SJSA1 (cell line): ENCODE measurements around the gene C22orf15. TPM values are rescaled to one million over a fixed set of nuclear protein-coding genes. Genes with fewer than 3 reads are reported as not detected.

Experiments
- DNase-seq, 2 experiments: peaks; one replicate each; pipeline ENCODE4 v3.0.0-alpha.2; 2015 to 2020; ENCODE audit warnings: low spot score in 2 of 2, low read depth in 1 of 2
- H3K27ac ChIP-seq: fragments of 250-450 bp; sonication (Bioruptor Pico); 2 replicates; pipeline ENCODE4 v1.5.1; 2020; ENCODE audit warnings: mild to moderate bottlenecking, moderate library complexity
- H3K27me3 ChIP-seq: fragments of 250-450 bp; sonication (Bioruptor Pico); replicated peaks from 2 replicates; pipeline ENCODE4 v1.5.1; 2020; ENCODE audit warnings: mild to moderate bottlenecking, moderate library complexity
- H3K36me3 ChIP-seq: fragments of 250-450 bp; sonication (Bioruptor Pico); 2 replicates; pipeline ENCODE4 v1.5.1; 2020; ENCODE audit warnings: mild to moderate bottlenecking
- H3K4me1 ChIP-seq: fragments of 250-450 bp; sonication (Bioruptor Pico); replicated peaks from 2 replicates; pipeline ENCODE4 v1.6.1; 2021; ENCODE audit warnings: mild to moderate bottlenecking
- H3K4me3 ChIP-seq: fragments of 250-450 bp; sonication (Bioruptor Pico); 2 replicates; pipeline ENCODE4 v1.5.1; 2020; ENCODE audit warnings: mild to moderate bottlenecking
- H3K9me3 ChIP-seq: fragments of 250-450 bp; sonication (Bioruptor Pico); replicated peaks from 2 replicates; pipeline ENCODE4 v1.5.1; 2020; ENCODE audit warnings: mild to moderate bottlenecking
- total RNA-seq: library from RNA; depleted of rRNA; stranded (reverse); fragments of >200 nt; shearing (Covaris generic); gene quantifications from 2 replicates; pipeline ENCODE4 v1.2.3, GENCODE V29; 2014

C22orf15 gene
- total RNA-seq, 1 experiment from 2014 or later = not detected

- Histone ChIP-seq H3K4me3 (peak within 1 kb of the TSS; percentile 51), H3K27me3 (no peaks in the 10 kb centered on the region), H3K27ac (no peak within 1 kb of the TSS), H3K36me3 (0 out of 2 replicates have a peak, but pooled peaks cover 3% of the 10 kb centered on the region), H3K9me3 (no peaks in the 10 kb centered on the region), H3K4me1 (peaks cover 70% of the 10 kb centered on the region)
- DNase-seq = peak; percentile 33 to 71
These were observed 10.1 kb downstream of the C22orf15 start, which contains the start of gene MMP11 for GRCh38 chr22:23772649-23773473. Gene MMP11, plus strand, starts transcription at chr22:23772849. Its CDS starts 22 bp downstream, at chr22:23772871.

- Histone ChIP-seq H3K4me1 (peaks cover 62% of the 10 kb centered on the region), H3K9me3 (no peaks in the 10 kb centered on the region), H3K27me3 (no peaks in the 10 kb centered on the region), H3K27ac (no peak overlapping the region), H3K4me3 (peak overlapping the region; percentile 51), H3K36me3 (no peaks in the 10 kb centered on the region)
- DNase-seq = no peak
These were observed 10.8 kb downstream of the C22orf15 start for GRCh38 chr22:23773483-23774113.

- Histone ChIP-seq H3K9me3 (no peaks in the 10 kb centered on the region), H3K4me1 (peaks cover 55% of the 10 kb centered on the region), H3K4me3 (no peak overlapping the region), H3K27ac (no peak overlapping the region), H3K36me3 (no peaks in the 10 kb centered on the region), H3K27me3 (no peaks in the 10 kb centered on the region)
- no peak for DNase-seq
These were observed 11.5 kb downstream of the C22orf15 start for GRCh38 chr22:23774114-23774921.

- Histone ChIP-seq H3K27me3 (no peaks in the 10 kb centered on the region), H3K27ac (no peak overlapping the region), H3K9me3 (no peaks in the 10 kb centered on the region), H3K4me3 (no peak overlapping the region), H3K36me3 (no peaks in the 10 kb centered on the region), H3K4me1 (peaks cover 49% of the 10 kb centered on the region)
- peak in 1 of 2 experiments; percentile 26 for DNase-seq
These were observed 12.2 kb downstream of the C22orf15 start for GRCh38 chr22:23774922-23775436.

- H3K27me3 ChIP-seq = no peaks in the 10 kb centered on the region
- no peaks in the 10 kb centered on the region for H3K9me3 ChIP-seq
- H3K4me3 ChIP-seq = no peak overlapping the region
- no peak for DNase-seq
- H3K4me1 ChIP-seq = peaks cover 40% of the 10 kb centered on the region
- no peak overlapping the region for H3K27ac ChIP-seq
- no peaks in the 10 kb centered on the region for H3K36me3 ChIP-seq
These were observed 13.1 kb downstream of the C22orf15 start for GRCh38 chr22:23775779-23776375.

GRCh38 chr22:23777776-23778576 is 15.2 kb downstream of the C22orf15 start:
- Histone ChIP-seq H3K27me3 (no peaks in the 10 kb centered on the region), H3K9me3 (no peaks in the 10 kb centered on the region), H3K36me3 (no peaks in the 10 kb centered on the region), H3K27ac (no peak overlapping the region), H3K4me3 (no peak overlapping the region), H3K4me1 (peaks cover 32% of the 10 kb centered on the region)
- DNase-seq = no peak

- H3K27ac ChIP-seq = no peak overlapping the region
These were observed 15.7 kb downstream of the C22orf15 start for GRCh38 chr22:23778577-23778900.

GRCh38 chr22:23779083-23779482 is 16.3 kb downstream of the C22orf15 start:
- no peak overlapping the region for H3K27ac ChIP-seq
- peak in 1 of 2 experiments; percentile 43 for DNase-seq
- H3K27me3 ChIP-seq = no peaks in the 10 kb centered on the region
- H3K9me3 ChIP-seq = no peaks in the 10 kb centered on the region
- no peak overlapping the region for H3K4me3 ChIP-seq
- H3K36me3 ChIP-seq = no peaks in the 10 kb centered on the region
- H3K4me1 ChIP-seq = peaks cover 32% of the 10 kb centered on the region

More at GRCh38 chr22:23778577-23778900, 15.7 kb downstream of the C22orf15 start:
- peaks cover 29% of the 10 kb centered on the region for H3K4me1 ChIP-seq
- H3K36me3 ChIP-seq = no peaks in the 10 kb centered on the region
- no peaks in the 10 kb centered on the region for H3K9me3 ChIP-seq
- no peak for DNase-seq
- H3K4me3 ChIP-seq = no peak overlapping the region
- no peaks in the 10 kb centered on the region for H3K27me3 ChIP-seq

GRCh38 chr22:23779731-23780130 is 16.9 kb downstream of the C22orf15 start:
- DNase-seq = no peak
- Histone ChIP-seq H3K27ac (no peak overlapping the region), H3K4me3 (no peak overlapping the region), H3K27me3 (no peaks in the 10 kb centered on the region), H3K36me3 (no peaks in the 10 kb centered on the region), H3K9me3 (no peaks in the 10 kb centered on the region), H3K4me1 (peaks cover 32% of the 10 kb centered on the region)

GRCh38 chr22:23780146-23780748 is 17.5 kb downstream of the C22orf15 start:
- H3K4me3 ChIP-seq = no peak overlapping the region
- DNase-seq = peak in 1 of 2 experiments; percentile 44
- H3K9me3 ChIP-seq = no peaks in the 10 kb centered on the region
- no peaks in the 10 kb centered on the region for H3K36me3 ChIP-seq
- peaks cover 29% of the 10 kb centered on the region for H3K4me1 ChIP-seq
- no peak overlapping the region for H3K27ac ChIP-seq
- no peaks in the 10 kb centered on the region for H3K27me3 ChIP-seq

GRCh38 chr22:23781065-23781464 is 18.3 kb downstream of the C22orf15 start:
- Histone ChIP-seq H3K36me3 (no peaks in the 10 kb centered on the region), H3K27ac (no peak overlapping the region), H3K4me1 (peaks cover 36% of the 10 kb centered on the region), H3K4me3 (no peak overlapping the region), H3K27me3 (no peaks in the 10 kb centered on the region), H3K9me3 (no peaks in the 10 kb centered on the region)
- DNase-seq = no peak

- DNase-seq = peak in 1 of 2 experiments; percentile 46
- peaks cover 41% of the 10 kb centered on the region for H3K4me1 ChIP-seq
- no peak overlapping the region for H3K4me3 ChIP-seq
- no peaks in the 10 kb centered on the region for H3K9me3 ChIP-seq
- H3K27me3 ChIP-seq = no peaks in the 10 kb centered on the region
- no peaks in the 10 kb centered on the region for H3K36me3 ChIP-seq
- H3K27ac ChIP-seq = no peak overlapping the region
These were observed 18.9 kb downstream of the C22orf15 start for GRCh38 chr22:23781511-23782183.
